Measurements from ENCODE around the gene EPRS1. TPM values are rescaled to one million over a fixed set of nuclear protein-coding genes. Genes with fewer than 3 reads are reported as not detected.

Gene EPRS1
- total and polyA plus RNA-seq, 2 of the 4 experiments (the other 2 are of a cell fraction), result 48.0 to 159 TPM

DNA sequence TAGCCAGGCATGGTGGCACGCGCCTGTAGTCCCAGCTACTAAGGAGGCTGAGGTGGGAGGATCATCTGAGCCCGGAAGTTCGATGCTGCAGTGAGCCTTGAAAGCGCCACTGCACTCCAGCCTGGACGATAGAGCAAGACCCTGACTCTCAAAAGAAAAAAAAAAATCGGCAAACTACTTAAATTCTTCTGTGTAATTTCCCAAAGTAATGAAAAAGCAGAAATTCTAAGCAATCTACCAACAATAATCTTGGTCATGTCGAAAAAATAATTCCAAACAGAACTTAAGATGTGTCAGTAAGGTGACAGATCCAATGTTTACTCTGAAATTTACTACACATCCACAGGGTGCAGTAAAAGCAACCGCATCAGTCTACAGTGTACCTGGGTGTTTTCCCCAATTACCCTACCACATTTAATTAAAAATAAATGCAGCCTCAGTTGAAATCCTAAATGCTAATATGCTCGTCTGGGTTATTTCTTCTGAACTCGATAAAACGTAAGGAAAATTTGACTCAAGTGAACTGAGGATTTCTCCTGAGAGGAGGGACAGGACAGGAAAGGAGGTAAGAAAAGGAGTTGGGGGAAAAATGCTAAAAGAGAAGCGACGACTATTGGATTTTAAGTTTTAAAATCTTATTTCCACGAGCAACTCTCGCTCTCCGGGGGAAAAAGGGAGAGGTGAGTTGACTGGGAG, 801 bp downstream of the EPRS1 start:
- dilution Hi-C loops (cut with HindIII; ENCODE audit: low sequenced_read_pairs, unreplicated experiment), result no loop called here
- Histone ChIP-seq H2BK5ac (ENCODE audit: low read depth, low read length, poor library complexity, severe bottlenecking) (peak overlapping the region; percentile 82), H3K4me1 (ENCODE audit: control insufficient read depth, insufficient read depth, low read length) (0 out of 2 replicates have a peak, but pooled peaks cover 3% of the 10 kb centered on the region), H3K36me3 (ENCODE audit: control insufficient read depth, insufficient read depth, low read length) (no peaks in the 10 kb centered on the region), H4K8ac (ENCODE audit: low read depth in 2 of 2, low read length in 2 of 2) (peak overlapping the region; percentile 64 to 94), H2BK15ac (ENCODE audit: low read depth, low read length) (no peak overlapping the region), H3K23ac (ENCODE audit: low read depth, low read length) (peak overlapping the region; percentile 95), H3K4me3 (ENCODE audit: insufficient read depth, low read depth, low read length) (peak overlapping the region; percentile 85), H3K79me1 (ENCODE audit: low read depth in 1 of 2, low read length in 2 of 2) (peaks cover 5 to 24% of the 10 kb centered on the region in 2 experiments; a peak in 2 of 4 replicates), H2AK9ac (replicated peaks; ENCODE audit: low read depth, low read length, poor library complexity) (peak overlapping the region; percentile 95), H4K91ac (ENCODE audit: insufficient read depth, low read depth, low read length) (peak overlapping the region; percentile 95; the same call in 1 of the 2 replicates), H3K9me1 (ENCODE audit: insufficient read depth, low read length) (peaks cover 2% of the 10 kb centered on the region; the same call in 1 of the 2 replicates), H2BK120ac (ENCODE audit: low read depth, low read length) (no peak overlapping the region), H3K9ac (ENCODE audit: low read depth, low read length) (peak overlapping the region; percentile 92), H3K4ac (ENCODE audit: low read depth, low read length) (peak overlapping the region; percentile 98), H4K5ac (ENCODE audit: low read depth, low read length) (no peak overlapping the region), H3K9me3 (ENCODE audit: control insufficient read depth, insufficient read depth, low read length) (no peaks in the 10 kb centered on the region), H3K27ac (ENCODE audit: insufficient read depth, low read length) (peak overlapping the region; percentile 91; the same call in 1 of the 2 replicates), H3K14ac (replicated peaks; ENCODE audit: low read depth, low read length) (peak overlapping the region; percentile 96; the same call in 1 of the 2 replicates), H3K4me2 (ENCODE audit: low read depth, low read length) (peak overlapping the region; percentile 95), H3K27me3 (ENCODE audit: control insufficient read depth, insufficient read depth, low read length) (no peaks in the 10 kb centered on the region), H2AFZ (replicated peaks; ENCODE audit: low read length, poor library complexity) (peak overlapping the region; percentile 97), H2AK5ac (ENCODE audit: low read depth, low read length) (no peak overlapping the region), H2BK20ac (ENCODE audit: low read depth, low read length) (no peak overlapping the region), H3K18ac (ENCODE audit: low read depth, low read length) (no peak overlapping the region; the same call in 1 of the 2 replicates), H3K56ac (ENCODE audit: extremely low read depth, insufficient read depth, low read length) (peak overlapping the region; percentile 79; the same call in 1 of the 2 replicates), H4K20me1 (ENCODE audit: insufficient read depth, low read length) (peaks cover 7% of the 10 kb centered on the region; the same call in 1 of the 2 replicates)
- BruUV-seq (replicated peaks), result no TSS peak
- TF ChIP-seq FOS (IDR thresholded peaks at IDR 0.05; ENCODE audit: low read depth, low read length) (no peak), SMC3 (IDR thresholded peaks at IDR 0.05; ENCODE audit: low read depth, low read length) (no peak)
- TF ChIP-seq, protein P1, sequence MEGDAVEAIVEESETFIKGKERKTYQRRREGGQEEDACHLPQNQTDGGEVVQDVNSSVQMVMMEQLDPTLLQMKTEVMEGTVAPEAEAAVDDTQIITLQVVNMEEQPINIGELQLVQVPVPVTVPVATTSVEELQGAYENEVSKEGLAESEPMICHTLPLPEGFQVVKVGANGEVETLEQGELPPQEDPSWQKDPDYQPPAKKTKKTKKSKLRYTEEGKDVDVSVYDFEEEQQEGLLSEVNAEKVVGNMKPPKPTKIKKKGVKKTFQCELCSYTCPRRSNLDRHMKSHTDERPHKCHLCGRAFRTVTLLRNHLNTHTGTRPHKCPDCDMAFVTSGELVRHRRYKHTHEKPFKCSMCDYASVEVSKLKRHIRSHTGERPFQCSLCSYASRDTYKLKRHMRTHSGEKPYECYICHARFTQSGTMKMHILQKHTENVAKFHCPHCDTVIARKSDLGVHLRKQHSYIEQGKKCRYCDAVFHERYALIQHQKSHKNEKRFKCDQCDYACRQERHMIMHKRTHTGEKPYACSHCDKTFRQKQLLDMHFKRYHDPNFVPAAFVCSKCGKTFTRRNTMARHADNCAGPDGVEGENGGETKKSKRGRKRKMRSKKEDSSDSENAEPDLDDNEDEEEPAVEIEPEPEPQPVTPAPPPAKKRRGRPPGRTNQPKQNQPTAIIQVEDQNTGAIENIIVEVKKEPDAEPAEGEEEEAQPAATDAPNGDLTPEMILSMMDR (conservative IDR thresholded peaks at IDR 0.05; ENCODE audit: low read depth, low read length), result no peak
- CTCF ChIA-PET, result interaction anchor here (0.6 kb wide), 2 partner anchors 67 to 91 kb away, joined by 3 read pairs; no protein-coding TSS in a partner anchor
- in situ Hi-C loops (cut with MboI; ENCODE audit: low sequenced_read_pairs), result no loop called here
- WGBS, 2 experiments (ENCODE audit: extremely low coverage in 2 of 2, insufficient read length in 1 of 2), result 0% methylated on average over 3 of the region's 17 CpGs; no CpG with 5 or more reads in 1 of the 2 experiments
- ATAC-seq (ENCODE audit: low read depth) (no peak), DNase-seq (no peak)
- intact Hi-C loops (cut with micrococcal nuclease), result loop anchor here (2.0 kb wide), 1 partner anchor 23 kb away; no protein-coding TSS in a partner anchor
- POLR2A ChIA-PET (ENCODE audit: unreplicated experiment), result no interaction called here
